Body of pancreas (tissue), 4 donors: ENCODE measurements around the gene TLR10.

Experiments used
- POLR2A ChIP-seq, 3 donors: fragments of 450-650 bp; IDR thresholded peaks; one replicate each; pipeline ENCODE4 v1.6.1; 2016; ENCODE audit warnings: antibody characterized with exemption in 3 of 3, mild to moderate bottlenecking in 2 of 3
- TF ChIP-seq, protein P1 (sequence below), 7 experiments: fragments of 450-650 bp in 4 of 7; fragments of 200-600 bp in 3 of 7; sonication (generic) in 3 of 7; IDR thresholded peaks; one replicate each; pipeline ENCODE4 v1.5.1; 2016 to 2019; ENCODE audit warnings: antibody characterized with exemption in 7 of 7

DNA sequence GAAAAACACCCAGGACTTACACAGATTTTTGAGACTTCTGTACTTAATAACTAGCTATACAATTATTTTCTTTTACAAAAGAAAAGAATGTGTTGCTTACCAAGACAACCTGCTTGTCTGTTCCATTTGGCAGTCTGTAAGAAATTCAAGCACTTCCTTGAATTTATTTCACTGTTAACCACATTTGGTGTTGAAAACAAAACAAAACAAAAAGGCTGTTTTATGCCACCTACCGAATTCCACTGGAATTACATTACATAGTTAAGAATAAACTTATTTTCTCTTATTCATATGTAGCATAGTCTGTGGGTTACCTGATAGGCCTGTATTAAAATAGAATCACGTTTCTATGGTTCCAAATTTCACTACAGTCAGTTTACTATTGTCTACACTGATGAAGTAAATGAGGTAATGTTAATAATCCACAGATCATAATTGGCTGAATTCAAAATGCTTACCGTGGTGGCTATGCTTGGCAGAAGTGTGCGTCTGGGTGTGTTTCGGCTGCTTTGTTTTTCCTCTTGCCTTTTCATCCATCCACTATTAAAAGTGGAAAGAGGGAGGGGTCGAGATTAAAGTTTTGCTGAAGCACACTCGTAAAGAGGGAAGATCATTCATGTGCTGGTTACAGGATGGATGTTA, 22.0 kb upstream of the TLR10 start, which contains the start of gene TLR1:
- TF ChIP-seq, protein P1, sequence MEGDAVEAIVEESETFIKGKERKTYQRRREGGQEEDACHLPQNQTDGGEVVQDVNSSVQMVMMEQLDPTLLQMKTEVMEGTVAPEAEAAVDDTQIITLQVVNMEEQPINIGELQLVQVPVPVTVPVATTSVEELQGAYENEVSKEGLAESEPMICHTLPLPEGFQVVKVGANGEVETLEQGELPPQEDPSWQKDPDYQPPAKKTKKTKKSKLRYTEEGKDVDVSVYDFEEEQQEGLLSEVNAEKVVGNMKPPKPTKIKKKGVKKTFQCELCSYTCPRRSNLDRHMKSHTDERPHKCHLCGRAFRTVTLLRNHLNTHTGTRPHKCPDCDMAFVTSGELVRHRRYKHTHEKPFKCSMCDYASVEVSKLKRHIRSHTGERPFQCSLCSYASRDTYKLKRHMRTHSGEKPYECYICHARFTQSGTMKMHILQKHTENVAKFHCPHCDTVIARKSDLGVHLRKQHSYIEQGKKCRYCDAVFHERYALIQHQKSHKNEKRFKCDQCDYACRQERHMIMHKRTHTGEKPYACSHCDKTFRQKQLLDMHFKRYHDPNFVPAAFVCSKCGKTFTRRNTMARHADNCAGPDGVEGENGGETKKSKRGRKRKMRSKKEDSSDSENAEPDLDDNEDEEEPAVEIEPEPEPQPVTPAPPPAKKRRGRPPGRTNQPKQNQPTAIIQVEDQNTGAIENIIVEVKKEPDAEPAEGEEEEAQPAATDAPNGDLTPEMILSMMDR (IDR thresholded peaks at IDR 0.05), result peak; percentile 40 to 77 (median 74)
- TF ChIP-seq POLR2A (IDR thresholded peaks at IDR 0.05), result peak in 2 of 3 donors; percentile 49 to 56
